GM12878 (cell line): ENCODE measurements around the gene CHD9. TPM values are rescaled to one million over a fixed set of nuclear protein-coding genes. Genes with fewer than 3 reads are reported as not detected.

Experiments
- ATAC-seq: fragments of 200-7000 bp; cut with Tn5 transposase; 3 replicates; pipeline ENCODE4 v1.9.1; 2020; ENCODE audit warnings: mild to moderate bottlenecking, moderate library complexity
- BruUV-seq: library from RNA; stranded (reverse); fragments of 400-500 nt; replicated peaks from 2 replicates; lab custom pipeline; 2021; lab: Mats Ljungman, UMichigan
- CTCF ChIA-PET: fragments of 300-600 bp; sonication (Branson Sonifier 250); formaldehyde crosslinking; extraction: SDS; loops from one replicate; lab custom pipeline; 2021; ENCODE audit warnings: inconsistent platforms; lab: Yijun Ruan, JAX
- POLR2A ChIA-PET: fragments of 350-600 bp; formaldehyde crosslinking; extraction: SDS; loops from one replicate; lab custom pipeline; 2021; ENCODE audit warnings: inconsistent platforms; lab: Charles Lee
- RAD21 ChIA-PET: fragments of 300-600 bp; sonication (Branson Sonifier 250); formaldehyde crosslinking; loops from one replicate; lab custom pipeline; 2023; ENCODE audit warnings: antibody characterized with exemption; ENCODE audit not compliant: unreplicated experiment; lab: Charles Lee
- SMC1A ChIA-PET: fragments of 300-600 bp; sonication (Branson Sonifier 250); formaldehyde crosslinking; loops from one replicate; lab custom pipeline; 2023; ENCODE audit not compliant: unreplicated experiment, uncharacterized antibody; lab: Charles Lee
- DNase-seq: peaks from one replicate; pipeline ENCODE4 v3.0.0-alpha.2; 2011; ENCODE audit warnings: low read depth, low spot score
- FAIRE-seq: peaks from 3 replicates; lab custom pipeline; 2011; peaks lifted over from hg19 to GRCh38; lab: Jason Lieb, UNC
- H2AFZ ChIP-seq: 2 replicates; pipeline ENCODE4 v1.6.0; 2011; ENCODE audit warnings: low read depth, low read length, control low read depth; ENCODE audit not compliant: control insufficient read depth
- H3K27ac ChIP-seq: 2 replicates; pipeline ENCODE4 v1.5.1; 2011; ENCODE audit warnings: control low read depth; ENCODE audit not compliant: control insufficient read depth, insufficient read depth
- H3K27me3 ChIP-seq, 2 experiments: replicated peaks in 1 of 2; 2 replicates each; pipeline versions ENCODE4 v1.6.0 to v1.6.1; 2011; ENCODE audit warnings: low read length in 1 of 2; ENCODE audit not compliant: control insufficient read depth in 2 of 2, insufficient read depth in 2 of 2
- H3K36me3 ChIP-seq, 2 experiments: 2 replicates each; pipeline ENCODE4 v1.5.1; 2011; ENCODE audit warnings: low read length in 1 of 2; ENCODE audit not compliant: control insufficient read depth in 2 of 2, insufficient read depth in 2 of 2
- H3K4me1 ChIP-seq: 2 replicates; pipeline ENCODE4 v1.6.1; 2011; ENCODE audit warnings: mild to moderate bottlenecking, low read length, moderate library complexity, mixed read lengths; ENCODE audit not compliant: control insufficient read depth, insufficient read depth
- H3K4me2 ChIP-seq: 2 replicates; pipeline ENCODE4 v1.6.0; 2011; ENCODE audit warnings: control low read depth; ENCODE audit not compliant: control insufficient read depth, insufficient read depth
- H3K4me3 ChIP-seq: fragments of 200-600 bp; sonication (generic); 2 replicates; pipeline ENCODE4 v1.5.1; 2016
- H3K79me2 ChIP-seq: 2 replicates; pipeline ENCODE4 v1.6.0; 2011; ENCODE audit warnings: low read length; ENCODE audit not compliant: control insufficient read depth, insufficient read depth
- H3K9ac ChIP-seq: 2 replicates; pipeline ENCODE4 v1.8.0; 2011; ENCODE audit warnings: low read length, control low read depth, mixed read lengths; ENCODE audit not compliant: control insufficient read depth, insufficient read depth
- H3K9me3 ChIP-seq: replicated peaks from 3 replicates; pipeline ENCODE4 v1.5.1; 2011; ENCODE audit warnings: mild to moderate bottlenecking, low read length; ENCODE audit not compliant: control insufficient read depth, insufficient read depth
- H4K20me1 ChIP-seq: 2 replicates; pipeline ENCODE4 v1.6.0; 2011; ENCODE audit not compliant: control insufficient read depth, insufficient read depth
- BRCA1 ChIP-seq: IDR thresholded peaks from 2 replicates; pipeline ENCODE4 v1.6.1; 2011; ENCODE audit warnings: low read depth, low read length, improper control_type of control experiment
- E2F4 ChIP-seq: IDR thresholded peaks from 2 replicates; pipeline ENCODE4 v1.6.1; 2012; ENCODE audit warnings: low read depth, low read length, improper control_type of control experiment
- EP300 ChIP-seq, 2 experiments: fragments of 150-350 bp in 1 of 2; IDR thresholded peaks; 2 replicates each; pipeline ENCODE4 v1.6.1; 2011 to 2012; ENCODE audit warnings: low read depth in 2 of 2, low read length in 2 of 2, borderline replicate concordance in 1 of 2, improper control_type of control experiment in 1 of 2, inconsistent platforms in 1 of 2; ENCODE audit not compliant: control insufficient read depth in 1 of 2
- FOXK2 ChIP-seq: fragments of 450-650 bp; IDR thresholded peaks from 2 replicates; pipeline ENCODE4 v1.6.1; 2017; ENCODE audit warnings: mild to moderate bottlenecking, moderate library complexity
- MTA2 ChIP-seq: fragments of 450-650 bp; IDR thresholded peaks from 2 replicates; pipeline ENCODE4 v1.6.1; 2016; ENCODE audit warnings: low read depth, mild to moderate bottlenecking, moderate library complexity
- POU2F2 ChIP-seq: IDR thresholded peaks from 3 replicates; pipeline ENCODE4 v1.6.1; 2011; ENCODE audit warnings: low read depth, mild to moderate bottlenecking, low read length, borderline replicate concordance
- WGBS: methylation state at CpG from one replicate; pipeline ENCODE4 v1.1.6; 2016; ENCODE audit warnings: low lambda C conversion rate; ENCODE audit not compliant: insufficient replicate concordance, insufficient coverage; ENCODE audit errors: missing lambda C conversion rate; 5-methylcytosine and 5-hydroxymethylcytosine counted together
- in situ Hi-C: fragments of 300-500 bp; cut with MboI; formaldehyde crosslinking; loops from 9 replicates; pipeline ENCODE4 v1.14.3; 2018; ENCODE audit warnings: mixed read lengths
- intact Hi-C: fragments of 100-400 bp; cut with micrococcal nuclease; formaldehyde crosslinking; loops from one replicate; pipeline ENCODE4 v1.14.2; 2022; ENCODE audit not compliant: unreplicated experiment
- polyA plus RNA-seq, 11 experiments: library from polyadenylated mRNA; depleted of rRNA in 4 of 11; unstranded in 6 of 11; stranded (reverse) in 5 of 11; fragments of >200 nt; fragmentation: Nextera tagmentation in 4 of 11; fragmentation: Illumina TruSeq in 1 of 11; extraction: Ambion mirVana in 4 of 11; extraction: Trizol in 1 of 11; gene quantifications; 1 replicate in 1 of 11; 2 replicates in 10 of 11; pipeline versions ENCODE4 v1.2.1 to v1.2.3, GENCODE V29; 2011 to 2016; ENCODE audit warnings: inconsistent platforms in 2 of 11, missing spikeins in 2 of 11, low read depth in 1 of 11
- total RNA-seq, 4 experiments: library from RNA; depleted of rRNA in 3 of 4; stranded (reverse); fragments of >200 nt in 3 of 4; fragmentation: Illumina TruSeq in 1 of 4; extraction: Trizol in 1 of 4; gene quantifications; 2 replicates each; pipeline versions ENCODE4 v1.2.1 to v1.2.3, GENCODE V29; 2013 to 2021
- TF ChIP-seq, protein P1 (sequence below): fragments of 450-650 bp; formaldehyde crosslinking; IDR thresholded peaks from 2 replicates; pipeline ENCODE4 v1.4.0; 2020; ENCODE audit warnings: mild to moderate bottlenecking, moderate library complexity
- TF ChIP-seq, protein P2 (sequence below): fragments of 450-650 bp; IDR thresholded peaks from 2 replicates; pipeline ENCODE4 v1.6.1; 2017; ENCODE audit warnings: mild to moderate bottlenecking

Gene CHD9
- total and polyA plus RNA-seq, 10 of the 15 experiments (the other 5 are each of a cell fraction or from before 2014, with no cell fraction given) = 29.2 to 95.7 (median 54.3) TPM

DNA sequence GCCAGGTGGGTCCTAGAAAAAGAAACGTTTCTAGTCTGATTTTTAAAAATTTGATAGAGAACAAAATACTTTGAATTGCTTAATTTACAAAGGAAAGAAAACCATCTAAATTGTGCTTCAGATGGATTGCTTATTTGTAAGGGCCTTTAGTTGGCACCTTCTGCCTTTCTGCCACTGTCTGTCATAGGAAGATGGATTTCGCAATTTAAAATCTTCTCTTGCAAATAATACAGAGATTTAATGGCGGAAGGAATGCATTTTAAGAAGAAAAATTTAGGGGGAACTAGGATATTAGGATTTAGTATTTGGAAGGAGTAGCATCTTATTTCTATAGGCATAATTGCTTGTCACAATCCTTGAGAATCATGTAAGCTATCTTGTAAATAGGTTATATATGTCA, 204.0 kb downstream of the CHD9 start:
- no peaks in the 10 kb centered on the region for H4K20me1 ChIP-seq
- 97% methylated on average over 3 of the region's 3 CpGs for WGBS
- intact Hi-C loops = no loop called here
- CTCF ChIA-PET = no interaction called here
- TF ChIP-seq, protein P1, sequence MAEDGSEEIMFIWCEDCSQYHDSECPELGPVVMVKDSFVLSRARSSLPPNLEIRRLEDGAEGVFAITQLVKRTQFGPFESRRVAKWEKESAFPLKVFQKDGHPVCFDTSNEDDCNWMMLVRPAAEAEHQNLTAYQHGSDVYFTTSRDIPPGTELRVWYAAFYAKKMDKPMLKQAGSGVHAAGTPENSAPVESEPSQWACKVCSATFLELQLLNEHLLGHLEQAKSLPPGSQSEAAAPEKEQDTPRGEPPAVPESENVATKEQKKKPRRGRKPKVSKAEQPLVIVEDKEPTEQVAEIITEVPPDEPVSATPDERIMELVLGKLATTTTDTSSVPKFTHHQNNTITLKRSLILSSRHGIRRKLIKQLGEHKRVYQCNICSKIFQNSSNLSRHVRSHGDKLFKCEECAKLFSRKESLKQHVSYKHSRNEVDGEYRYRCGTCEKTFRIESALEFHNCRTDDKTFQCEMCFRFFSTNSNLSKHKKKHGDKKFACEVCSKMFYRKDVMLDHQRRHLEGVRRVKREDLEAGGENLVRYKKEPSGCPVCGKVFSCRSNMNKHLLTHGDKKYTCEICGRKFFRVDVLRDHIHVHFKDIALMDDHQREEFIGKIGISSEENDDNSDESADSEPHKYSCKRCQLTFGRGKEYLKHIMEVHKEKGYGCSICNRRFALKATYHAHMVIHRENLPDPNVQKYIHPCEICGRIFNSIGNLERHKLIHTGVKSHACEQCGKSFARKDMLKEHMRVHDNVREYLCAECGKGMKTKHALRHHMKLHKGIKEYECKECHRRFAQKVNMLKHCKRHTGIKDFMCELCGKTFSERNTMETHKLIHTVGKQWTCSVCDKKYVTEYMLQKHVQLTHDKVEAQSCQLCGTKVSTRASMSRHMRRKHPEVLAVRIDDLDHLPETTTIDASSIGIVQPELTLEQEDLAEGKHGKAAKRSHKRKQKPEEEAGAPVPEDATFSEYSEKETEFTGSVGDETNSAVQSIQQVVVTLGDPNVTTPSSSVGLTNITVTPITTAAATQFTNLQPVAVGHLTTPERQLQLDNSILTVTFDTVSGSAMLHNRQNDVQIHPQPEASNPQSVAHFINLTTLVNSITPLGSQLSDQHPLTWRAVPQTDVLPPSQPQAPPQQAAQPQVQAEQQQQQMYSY (CRISPR knock-in tag) = no peak
- TF ChIP-seq, all 136 proteins: peak for 0
- H3K79me2 ChIP-seq = no peaks in the 10 kb centered on the region
- H2AFZ ChIP-seq = no peak overlapping the region
- no peak overlapping the region for H3K4me3 ChIP-seq
- H3K27ac ChIP-seq = no peak overlapping the region
- ChIA-PET POLR2A (no interaction called here), SMC1A (interaction anchor here (0.9 to 1.1 kb wide), 2 partner anchors 13 to 42 kb away, joined by 3 read pairs; no protein-coding TSS in a partner anchor), RAD21 (no interaction called here)
- ATAC-seq (no peak), FAIRE-seq (no peak), DNase-seq (no peak)
- H3K4me2 ChIP-seq = no peak overlapping the region
- no peaks in the 10 kb centered on the region for H3K27me3 ChIP-seq
- H3K36me3 ChIP-seq = peaks cover 0 to 32% of the 10 kb centered on the region in 2 experiments
- BruUV-seq = no TSS peak
- no peaks in the 10 kb centered on the region for H3K4me1 ChIP-seq
- in situ Hi-C loops = no loop called here
- H3K9ac ChIP-seq = no peak overlapping the region
- H3K9me3 ChIP-seq = no peaks in the 10 kb centered on the region; the same call in 2 of the 3 replicates

GRCh38 chr16:53261276-53261675, 206.5 kb downstream of the CHD9 start:
- DNase-seq = no peak
- ATAC-seq = no peak
- no peaks in the 10 kb centered on the region; the same call in 2 of the 3 replicates for H3K9me3 ChIP-seq
- in situ Hi-C loops = no loop called here
- no peak overlapping the region for H3K9ac ChIP-seq
- H3K4me1 ChIP-seq = no peaks in the 10 kb centered on the region
- FAIRE-seq = no peak
- H3K36me3 ChIP-seq = peaks cover 0 to 23% of the 10 kb centered on the region in 2 experiments
- H3K4me3 ChIP-seq = no peak overlapping the region
- ChIA-PET RAD21 (no interaction called here), CTCF (no interaction called here), POLR2A (interaction anchor here (1.7 kb wide), 1 partner anchor 12 kb away, joined by 4 read pairs; no protein-coding TSS in a partner anchor), SMC1A (no interaction called here)
- H3K4me2 ChIP-seq = no peak overlapping the region
- intact Hi-C loops = no loop called here
- 96% methylated on average over 1 of the region's 2 CpGs for WGBS
- BruUV-seq = no TSS peak
- no peaks in the 10 kb centered on the region for H3K79me2 ChIP-seq
- H4K20me1 ChIP-seq = no peaks in the 10 kb centered on the region
- no peak overlapping the region for H2AFZ ChIP-seq
- no peaks in the 10 kb centered on the region for H3K27me3 ChIP-seq
- no peak overlapping the region for H3K27ac ChIP-seq
- TF ChIP-seq POU2F2 (no peak), EP300 (IDR thresholded peaks at IDR 0.05; ENCODE audit: borderline replicate concordance in 1 of 2, control insufficient read depth in 1 of 2, low read depth in 2 of 2, low read length in 2 of 2) (no peak), MTA2 (no peak), BRCA1 (no peak), FOXK2 (no peak), E2F4 (no peak)
- TF ChIP-seq, protein P2, sequence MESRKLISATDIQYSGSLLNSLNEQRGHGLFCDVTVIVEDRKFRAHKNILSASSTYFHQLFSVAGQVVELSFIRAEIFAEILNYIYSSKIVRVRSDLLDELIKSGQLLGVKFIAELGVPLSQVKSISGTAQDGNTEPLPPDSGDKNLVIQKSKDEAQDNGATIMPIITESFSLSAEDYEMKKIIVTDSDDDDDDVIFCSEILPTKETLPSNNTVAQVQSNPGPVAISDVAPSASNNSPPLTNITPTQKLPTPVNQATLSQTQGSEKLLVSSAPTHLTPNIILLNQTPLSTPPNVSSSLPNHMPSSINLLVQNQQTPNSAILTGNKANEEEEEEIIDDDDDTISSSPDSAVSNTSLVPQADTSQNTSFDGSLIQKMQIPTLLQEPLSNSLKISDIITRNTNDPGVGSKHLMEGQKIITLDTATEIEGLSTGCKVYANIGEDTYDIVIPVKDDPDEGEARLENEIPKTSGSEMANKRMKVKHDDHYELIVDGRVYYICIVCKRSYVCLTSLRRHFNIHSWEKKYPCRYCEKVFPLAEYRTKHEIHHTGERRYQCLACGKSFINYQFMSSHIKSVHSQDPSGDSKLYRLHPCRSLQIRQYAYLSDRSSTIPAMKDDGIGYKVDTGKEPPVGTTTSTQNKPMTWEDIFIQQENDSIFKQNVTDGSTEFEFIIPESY = no peak
